NCI-H345 treated with DMSO at 0.1 percent for 48 hours (cell line): Measurements from ENCODE around the gene ITSN1.
"Not testable (repeated sequence)": the region's sequence is repeated elsewhere in the genome, so short reads cannot be mapped to it uniquely, and the experiment has no call there.

ENCODE experiments used
- DNase-seq: peaks from one replicate; lab custom pipeline; 2025; ENCODE audit not compliant: unreplicated experiment; lab: John Stamatoyannopoulos, UW

ITSN1 gene

GRCh38 chr21:33721081-33721480 is 78.8 kb downstream of the ITSN1 start:
- DNase-seq: no peak

GRCh38 chr21:33729139-33729538 is 86.8 kb downstream of the ITSN1 start:
- DNase-seq: not testable (repeated sequence)

GRCh38 chr21:33729641-33730040 is 87.3 kb downstream of the ITSN1 start:
- no peak for DNase-seq

- DNase-seq: no peak
Measured at GRCh38 chr21:33731447-33731846, 89.1 kb downstream of the ITSN1 start.

- DNase-seq: no peak
Measured at GRCh38 chr21:33732038-33732437, 89.7 kb downstream of the ITSN1 start.

- no peak for DNase-seq
Measured at GRCh38 chr21:33733601-33734000, 91.3 kb downstream of the ITSN1 start.

GRCh38 chr21:33734291-33734690 is 92.0 kb downstream of the ITSN1 start:
- no peak for DNase-seq

GRCh38 chr21:33734818-33735217 is 92.5 kb downstream of the ITSN1 start:
- DNase-seq: no peak

GRCh38 chr21:33736569-33736968 is 94.3 kb downstream of the ITSN1 start:
- DNase-seq: no peak

GRCh38 chr21:33739701-33740100 is 97.4 kb downstream of the ITSN1 start:
- DNase-seq: no peak

- no peak for DNase-seq
Measured at GRCh38 chr21:33747420-33747819, 105.1 kb downstream of the ITSN1 start.

GRCh38 chr21:33748903-33749302 is 106.6 kb downstream of the ITSN1 start:
- DNase-seq: no peak

GRCh38 chr21:33750017-33750416 is 107.7 kb downstream of the ITSN1 start:
- no peak for DNase-seq

- no peak for DNase-seq
Measured at GRCh38 chr21:33751120-33751519, 108.8 kb downstream of the ITSN1 start.

- no peak for DNase-seq
Measured at GRCh38 chr21:33751533-33751932, 109.2 kb downstream of the ITSN1 start.

- no peak for DNase-seq
Measured at GRCh38 chr21:33752260-33752659, 110.0 kb downstream of the ITSN1 start.

- no peak for DNase-seq
Measured at GRCh38 chr21:33753886-33754285, 111.6 kb downstream of the ITSN1 start.

GRCh38 chr21:33754481-33754880 is 112.2 kb downstream of the ITSN1 start:
- DNase-seq: no peak

- DNase-seq: no peak
Measured at GRCh38 chr21:33755354-33755753, 113.1 kb downstream of the ITSN1 start.

GRCh38 chr21:33760641-33761440 is 118.5 kb downstream of the ITSN1 start:
- DNase-seq: no peak

- no peak for DNase-seq
Measured at GRCh38 chr21:33761441-33762036, 119.2 kb downstream of the ITSN1 start.

- DNase-seq: no peak
Measured at GRCh38 chr21:33762803-33763581, 120.7 kb downstream of the ITSN1 start.
